GM12878 (cell line): ENCODE results near the gene BTF3. TPM values are rescaled to one million over a fixed set of nuclear protein-coding genes. Genes with fewer than 3 reads are reported as not detected.

Source experiments
- ATAC-seq: fragments of 200-7000 bp; cut with Tn5 transposase; 3 replicates; pipeline ENCODE4 v1.9.1; 2020; ENCODE audit warnings: mild to moderate bottlenecking, moderate library complexity
- BruUV-seq: library from RNA; stranded (reverse); fragments of 400-500 nt; replicated peaks from 2 replicates; lab custom pipeline; 2021; lab: Mats Ljungman, UMichigan
- CTCF ChIA-PET: fragments of 300-600 bp; sonication (Branson Sonifier 250); formaldehyde crosslinking; extraction: SDS; loops from one replicate; lab custom pipeline; 2021; ENCODE audit warnings: inconsistent platforms; lab: Yijun Ruan, JAX
- POLR2A ChIA-PET: fragments of 350-600 bp; formaldehyde crosslinking; extraction: SDS; loops from one replicate; lab custom pipeline; 2021; ENCODE audit warnings: inconsistent platforms; lab: Charles Lee
- RAD21 ChIA-PET: fragments of 300-600 bp; sonication (Branson Sonifier 250); formaldehyde crosslinking; loops from one replicate; lab custom pipeline; 2023; ENCODE audit warnings: antibody characterized with exemption; ENCODE audit not compliant: unreplicated experiment; lab: Charles Lee
- SMC1A ChIA-PET: fragments of 300-600 bp; sonication (Branson Sonifier 250); formaldehyde crosslinking; loops from one replicate; lab custom pipeline; 2023; ENCODE audit not compliant: unreplicated experiment, uncharacterized antibody; lab: Charles Lee
- DNase-seq: peaks from one replicate; pipeline ENCODE4 v3.0.0-alpha.2; 2011; ENCODE audit warnings: low read depth, low spot score
- FAIRE-seq: peaks from 3 replicates; lab custom pipeline; 2011; peaks lifted over from hg19 to GRCh38; lab: Jason Lieb, UNC
- H2AFZ ChIP-seq: 2 replicates; pipeline ENCODE4 v1.6.0; 2011; ENCODE audit warnings: low read depth, low read length, control low read depth; ENCODE audit not compliant: control insufficient read depth
- H3K27ac ChIP-seq: 2 replicates; pipeline ENCODE4 v1.5.1; 2011; ENCODE audit warnings: control low read depth; ENCODE audit not compliant: control insufficient read depth, insufficient read depth
- H3K27me3 ChIP-seq, 2 experiments: replicated peaks in 1 of 2; 2 replicates each; pipeline versions ENCODE4 v1.6.0 to v1.6.1; 2011; ENCODE audit warnings: low read length in 1 of 2; ENCODE audit not compliant: control insufficient read depth in 2 of 2, insufficient read depth in 2 of 2
- H3K36me3 ChIP-seq, 2 experiments: 2 replicates each; pipeline ENCODE4 v1.5.1; 2011; ENCODE audit warnings: low read length in 1 of 2; ENCODE audit not compliant: control insufficient read depth in 2 of 2, insufficient read depth in 2 of 2
- H3K4me1 ChIP-seq: 2 replicates; pipeline ENCODE4 v1.6.1; 2011; ENCODE audit warnings: mild to moderate bottlenecking, low read length, moderate library complexity, mixed read lengths; ENCODE audit not compliant: control insufficient read depth, insufficient read depth
- H3K4me2 ChIP-seq: 2 replicates; pipeline ENCODE4 v1.6.0; 2011; ENCODE audit warnings: control low read depth; ENCODE audit not compliant: control insufficient read depth, insufficient read depth
- H3K4me3 ChIP-seq: fragments of 200-600 bp; sonication (generic); 2 replicates; pipeline ENCODE4 v1.5.1; 2016
- H3K79me2 ChIP-seq: 2 replicates; pipeline ENCODE4 v1.6.0; 2011; ENCODE audit warnings: low read length; ENCODE audit not compliant: control insufficient read depth, insufficient read depth
- H3K9ac ChIP-seq: 2 replicates; pipeline ENCODE4 v1.8.0; 2011; ENCODE audit warnings: low read length, control low read depth, mixed read lengths; ENCODE audit not compliant: control insufficient read depth, insufficient read depth
- H3K9me3 ChIP-seq: replicated peaks from 3 replicates; pipeline ENCODE4 v1.5.1; 2011; ENCODE audit warnings: mild to moderate bottlenecking, low read length; ENCODE audit not compliant: control insufficient read depth, insufficient read depth
- H4K20me1 ChIP-seq: 2 replicates; pipeline ENCODE4 v1.6.0; 2011; ENCODE audit not compliant: control insufficient read depth, insufficient read depth
- BHLHE40 ChIP-seq, 2 experiments: fragments of 450-650 bp in 1 of 2; IDR thresholded peaks; 2 replicates each; pipeline ENCODE4 v1.6.1; 2011 to 2017; ENCODE audit warnings: low read depth in 2 of 2, borderline replicate concordance in 1 of 2, improper control_type of control experiment in 1 of 2, low read length in 1 of 2, mild to moderate bottlenecking in 1 of 2
- E2F8 ChIP-seq: fragments of 450-650 bp; IDR thresholded peaks from 2 replicates; pipeline ENCODE4 v1.6.1; 2018; ENCODE audit warnings: mild to moderate bottlenecking, low read depth, moderate library complexity; ENCODE audit not compliant: partially characterized antibody
- EZH2 ChIP-seq: IDR thresholded peaks from 2 replicates; pipeline ENCODE4 v1.6.1; 2012; ENCODE audit warnings: low read depth, mild to moderate bottlenecking, control low read depth, inconsistent platforms, low read length, borderline replicate concordance; ENCODE audit not compliant: control insufficient read depth
- JUND ChIP-seq: IDR thresholded peaks from 2 replicates; pipeline ENCODE4 v1.6.1; 2012; ENCODE audit warnings: low read depth, mild to moderate bottlenecking, low read length, improper control_type of control experiment, moderate library complexity
- PAX5 ChIP-seq: IDR thresholded peaks from 2 replicates; pipeline ENCODE4 v1.6.1; 2011; ENCODE audit warnings: low read depth, low read length, borderline replicate concordance
- SP1 ChIP-seq: IDR thresholded peaks from one replicate; pipeline ENCODE4 v1.6.1; 2011; ENCODE audit warnings: low read depth, low read length
- WGBS: methylation state at CpG from one replicate; pipeline ENCODE4 v1.1.6; 2016; ENCODE audit warnings: low lambda C conversion rate; ENCODE audit not compliant: insufficient replicate concordance, insufficient coverage; ENCODE audit errors: missing lambda C conversion rate; 5-methylcytosine and 5-hydroxymethylcytosine counted together
- in situ Hi-C: fragments of 300-500 bp; cut with MboI; formaldehyde crosslinking; loops from 9 replicates; pipeline ENCODE4 v1.14.3; 2018; ENCODE audit warnings: mixed read lengths
- intact Hi-C: fragments of 100-400 bp; cut with micrococcal nuclease; formaldehyde crosslinking; loops from one replicate; pipeline ENCODE4 v1.14.2; 2022; ENCODE audit not compliant: unreplicated experiment
- polyA plus RNA-seq, 11 experiments: library from polyadenylated mRNA; depleted of rRNA in 4 of 11; unstranded in 6 of 11; stranded (reverse) in 5 of 11; fragments of >200 nt; fragmentation: Nextera tagmentation in 4 of 11; fragmentation: Illumina TruSeq in 1 of 11; extraction: Ambion mirVana in 4 of 11; extraction: Trizol in 1 of 11; gene quantifications; 1 replicate in 1 of 11; 2 replicates in 10 of 11; pipeline versions ENCODE4 v1.2.1 to v1.2.3, GENCODE V29; 2011 to 2016; ENCODE audit warnings: inconsistent platforms in 2 of 11, missing spikeins in 2 of 11, low read depth in 1 of 11
- total RNA-seq, 4 experiments: library from RNA; depleted of rRNA in 3 of 4; stranded (reverse); fragments of >200 nt in 3 of 4; fragmentation: Illumina TruSeq in 1 of 4; extraction: Trizol in 1 of 4; gene quantifications; 2 replicates each; pipeline versions ENCODE4 v1.2.1 to v1.2.3, GENCODE V29; 2013 to 2021

The BTF3 gene
- total and polyA plus RNA-seq, 10 of the 15 experiments (the other 5 are each of a cell fraction or from before 2014, with no cell fraction given) = 492 to 1,650 (median 904) TPM

DNA sequence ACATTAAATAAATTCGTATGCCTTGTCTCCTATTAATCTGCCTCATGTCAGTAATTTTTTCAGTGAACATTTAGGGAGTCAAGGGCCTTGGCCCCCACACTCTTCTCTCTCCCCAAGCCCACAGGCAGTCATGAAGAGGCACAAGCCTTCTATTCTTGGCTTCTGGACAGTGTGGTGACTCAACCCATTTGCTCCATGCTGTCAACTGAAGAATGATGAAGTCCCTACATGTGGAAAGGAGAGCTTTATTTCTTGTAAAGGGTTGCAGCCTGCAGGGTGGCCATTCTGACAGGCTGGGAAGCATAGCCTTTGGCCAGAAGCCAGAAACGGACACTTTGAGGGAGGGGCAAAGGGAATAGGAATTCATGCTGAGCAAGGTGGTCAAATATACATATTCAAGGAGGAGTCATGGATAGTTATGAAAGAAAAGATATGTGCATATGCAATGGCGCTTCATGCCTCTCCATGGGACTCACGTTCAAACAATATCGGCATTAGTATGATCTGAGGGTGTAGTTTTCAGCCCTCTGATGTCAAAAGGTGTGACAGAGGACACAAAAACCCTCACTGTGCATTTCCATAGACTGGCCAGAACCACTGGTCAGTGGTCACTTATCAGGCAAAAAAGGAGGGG, 35.9 kb downstream of the BTF3 start:
- no peak for FAIRE-seq

More for the DNA sequence above, 35.9 kb downstream of the BTF3 start:
- Histone ChIP-seq H2AFZ (no peak overlapping the region), H3K27me3 (no peaks in the 10 kb centered on the region; a peak in 2 of 4 replicates), H3K4me3 (no peak overlapping the region), H3K4me2 (no peak overlapping the region), H4K20me1 (no peaks in the 10 kb centered on the region), H3K9me3 (no peaks in the 10 kb centered on the region), H3K9ac (no peak overlapping the region), H3K4me1 (no peaks in the 10 kb centered on the region), H3K27ac (no peak overlapping the region), H3K79me2 (no peaks in the 10 kb centered on the region), H3K36me3 (no peaks in the 10 kb centered on the region)
- ChIA-PET POLR2A (no interaction called here), CTCF (interaction anchor here (8.1 kb wide), 1 partner anchor 14 kb away, joined by 139 read pairs; no protein-coding TSS in a partner anchor), RAD21 (no interaction called here), SMC1A (interaction anchor here (1.0 kb wide), 1 partner anchor 13 kb away, joined by 3 read pairs; no protein-coding TSS in a partner anchor)
- in situ Hi-C loops = no loop called here
- 39% methylated on average over 5 of the region's 5 CpGs for WGBS
- ATAC-seq (no peak), DNase-seq (no peak)
- TF ChIP-seq JUND (no peak), PAX5 (no peak), E2F8 (no peak), SP1 (no peak), EZH2 (no peak), BHLHE40 (IDR thresholded peaks at IDR 0.05; ENCODE audit: borderline replicate concordance in 1 of 2, low read depth in 2 of 2, low read length in 1 of 2) (no peak)
- intact Hi-C loops = no loop called here
- BruUV-seq = no TSS peak
